GF-D8 (cell line): ENCODE results near the gene HMCN1.
"Not testable (repeated sequence)": the region's sequence is repeated elsewhere in the genome, so short reads cannot be mapped to it uniquely, and the experiment has no call there.

Experiments used
- DNase-seq: peaks from one replicate; lab custom pipeline; 2025; lab: John Stamatoyannopoulos, UW

The HMCN1 gene

DNA sequence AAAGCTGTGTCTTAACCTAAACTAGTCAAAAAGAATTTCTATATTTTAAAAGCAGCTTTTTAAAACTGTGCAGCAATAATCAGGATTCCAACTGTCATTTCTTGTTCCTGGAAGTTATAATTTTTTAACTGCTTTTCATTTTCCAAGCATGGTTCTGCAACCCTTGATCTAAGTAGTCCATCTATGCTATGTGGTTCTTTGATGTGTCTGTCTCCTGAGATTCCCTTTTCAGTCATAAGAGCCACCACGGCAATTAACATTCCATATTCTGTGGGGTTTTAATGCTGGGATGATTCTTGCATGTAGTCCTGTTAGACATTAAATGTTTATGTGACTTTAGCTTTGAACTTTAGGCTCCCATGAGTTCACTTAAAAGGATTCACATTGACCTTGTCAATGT lies 420.5 kb downstream of the HMCN1 start:
- no peak for DNase-seq

DNA sequence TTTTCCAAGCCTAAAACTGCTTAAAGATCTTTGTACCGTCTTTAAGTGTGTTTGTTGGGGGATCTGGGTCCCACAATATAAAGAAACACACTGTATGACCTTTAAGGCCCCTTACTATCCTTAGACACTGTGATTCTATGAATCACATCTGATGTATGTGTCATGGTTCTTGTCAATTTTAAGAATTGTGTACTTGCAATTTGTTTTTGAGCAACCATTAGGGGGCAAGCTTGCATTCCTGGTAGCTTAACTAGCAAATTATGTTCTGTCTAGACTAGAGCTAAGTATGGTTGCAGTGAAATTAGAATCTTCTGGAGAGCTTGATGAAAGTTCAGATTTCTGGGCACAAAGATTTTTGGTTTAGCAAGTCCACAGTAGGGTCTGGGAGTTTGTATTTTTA lies 421.4 kb downstream of the HMCN1 start:
- no peak for DNase-seq

DNA sequence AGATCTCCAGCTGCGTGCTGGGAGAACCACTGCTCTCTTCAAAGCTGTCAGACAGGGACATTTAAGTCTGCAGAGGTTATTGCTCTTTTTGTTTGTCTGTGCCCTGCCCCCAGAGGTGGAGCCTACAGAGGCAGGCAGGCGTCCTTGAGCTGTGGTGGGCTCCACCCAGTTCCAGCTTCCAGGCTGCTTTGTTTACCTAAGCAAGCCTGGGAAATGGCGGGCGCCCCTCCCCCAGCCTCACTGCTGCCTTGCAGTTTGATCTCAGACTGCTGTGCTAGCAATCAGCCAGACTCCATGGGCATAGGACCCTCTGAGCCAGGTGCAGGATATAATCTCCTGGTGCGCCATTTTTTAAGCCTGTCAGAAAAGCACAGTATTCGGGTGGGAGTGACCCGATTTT lies 428.7 kb downstream of the HMCN1 start:
- not testable (repeated sequence) for DNase-seq

DNA sequence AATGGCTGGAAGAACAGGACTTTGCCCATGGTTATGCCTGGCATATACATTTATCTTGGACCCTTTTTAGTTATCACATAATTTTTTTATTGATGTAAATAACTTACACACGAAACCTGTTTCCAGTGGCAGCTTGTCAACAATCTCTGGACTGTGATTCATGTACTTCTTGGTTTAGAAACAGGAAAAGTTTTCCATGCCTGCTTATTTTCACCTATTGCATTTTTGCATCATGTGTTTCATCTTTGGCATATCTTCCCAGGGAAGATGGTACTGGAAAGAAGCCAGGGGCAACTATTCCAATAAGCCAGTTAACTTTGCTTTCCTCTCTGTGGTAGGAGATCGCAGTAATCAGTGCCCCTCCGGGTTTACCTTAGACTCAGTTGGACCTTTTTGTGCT lies 430.6 kb downstream of the HMCN1 start:
- DNase-seq, result no peak

DNA sequence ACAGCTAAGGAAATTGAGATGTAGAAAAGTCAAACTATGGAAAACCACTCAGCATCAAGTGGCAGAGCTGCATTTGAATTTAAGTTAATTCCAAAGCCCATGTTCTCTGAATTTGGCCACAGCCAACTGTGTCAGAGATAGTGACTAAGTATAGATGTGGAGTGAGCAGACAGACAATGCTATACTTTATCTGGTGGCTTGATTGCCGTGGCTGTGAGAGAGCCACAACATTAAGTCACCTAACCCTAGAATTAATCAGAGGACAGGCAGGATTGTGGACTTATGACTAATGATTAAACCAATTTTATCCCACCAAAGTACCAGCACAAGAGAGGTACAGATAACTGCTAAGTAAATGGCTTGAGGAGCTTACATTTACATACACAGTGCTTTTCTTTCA lies 431.1 kb downstream of the HMCN1 start:
- DNase-seq, result no peak

DNA sequence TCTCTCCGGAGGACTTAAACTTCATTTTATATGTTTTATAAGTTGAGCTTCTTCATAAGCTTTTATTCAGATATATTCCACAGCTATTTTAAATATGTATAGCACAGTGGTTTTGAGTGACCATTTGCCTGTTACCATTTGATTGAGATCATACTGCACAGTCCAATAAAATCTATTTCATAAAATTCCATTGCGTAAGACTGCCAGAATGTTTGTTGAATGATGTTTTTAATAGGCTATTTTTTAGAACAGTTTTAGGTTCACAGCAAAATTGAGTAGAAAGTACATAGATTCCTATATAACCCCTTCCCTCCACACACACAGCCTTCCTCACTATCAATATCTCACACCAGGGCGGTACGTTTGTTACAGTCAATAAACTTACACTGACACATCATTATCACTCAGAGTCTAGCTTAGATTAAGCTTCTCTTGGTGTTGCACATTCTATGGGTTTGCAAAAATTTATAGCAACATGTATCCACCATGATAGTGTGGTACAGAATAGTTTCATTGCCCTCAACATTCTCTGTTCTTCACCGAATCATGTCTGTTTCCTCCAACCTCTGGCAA lies 433.0 kb downstream of the HMCN1 start:
- DNase-seq, result no peak

DNA sequence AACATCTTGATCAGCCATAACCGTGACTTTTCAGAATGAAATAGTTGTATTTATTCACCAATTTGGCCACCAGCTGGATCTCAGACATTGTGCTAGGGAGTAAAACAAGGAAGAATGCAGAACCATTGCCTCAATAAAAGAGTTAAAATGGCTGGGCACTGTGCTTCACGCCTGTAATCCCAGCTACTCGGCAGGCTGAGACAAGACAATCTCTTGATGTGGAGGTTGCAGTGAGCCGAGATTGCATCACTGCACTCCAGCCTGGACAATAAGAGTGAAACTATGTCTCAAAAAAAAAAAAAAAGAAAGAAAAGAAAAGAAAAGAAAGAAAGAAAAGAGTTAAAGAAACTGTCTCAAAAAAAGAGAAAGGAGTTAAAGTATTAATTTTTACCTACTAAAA lies 441.4 kb downstream of the HMCN1 start:
- DNase-seq, result no peak

DNA sequence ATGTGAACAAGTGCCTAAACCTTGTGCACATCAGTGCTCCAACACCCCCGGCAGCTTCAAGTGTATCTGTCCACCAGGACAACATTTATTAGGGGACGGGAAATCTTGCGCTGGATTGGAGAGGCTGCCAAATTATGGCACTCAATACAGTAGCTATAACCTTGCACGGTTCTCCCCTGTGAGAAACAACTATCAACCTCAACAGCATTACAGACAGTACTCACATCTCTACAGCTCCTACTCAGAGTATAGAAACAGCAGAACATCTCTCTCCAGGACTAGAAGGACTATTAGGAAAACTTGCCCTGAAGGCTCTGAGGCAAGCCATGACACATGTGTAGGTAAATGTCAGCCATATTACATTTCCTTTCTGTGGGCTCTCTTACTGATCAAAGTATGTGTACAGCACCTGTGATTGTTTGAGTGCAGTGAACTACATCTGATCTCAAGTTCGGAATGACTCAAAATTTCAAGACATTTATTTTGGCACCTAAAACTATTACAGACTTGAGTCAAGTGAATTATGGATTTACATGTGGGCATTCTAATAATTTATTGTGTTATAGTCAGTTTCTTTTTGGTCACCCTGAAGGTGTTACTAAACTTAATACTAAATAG lies 444.3 kb downstream of the HMCN1 start:
- no peak for DNase-seq

DNA sequence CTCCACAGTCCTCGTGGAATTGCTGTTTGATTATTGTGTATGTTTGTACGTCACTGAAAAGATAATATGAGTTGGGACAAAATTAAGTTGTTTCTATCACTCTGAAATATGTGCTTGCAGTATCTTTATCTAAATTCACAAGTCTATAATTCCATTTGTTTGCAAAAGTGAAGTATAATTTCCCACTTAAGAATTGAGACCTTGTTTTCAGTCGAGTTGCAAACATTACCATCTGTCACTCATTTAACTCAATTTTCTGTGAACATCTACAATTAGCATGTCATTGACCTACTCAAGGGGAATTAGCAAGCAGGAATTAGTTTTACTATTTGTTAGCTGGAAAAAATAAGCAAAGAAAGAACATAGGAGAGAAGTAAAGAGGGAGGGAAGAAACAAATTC lies 445.0 kb downstream of the HMCN1 start:
- DNase-seq, result no peak

DNA sequence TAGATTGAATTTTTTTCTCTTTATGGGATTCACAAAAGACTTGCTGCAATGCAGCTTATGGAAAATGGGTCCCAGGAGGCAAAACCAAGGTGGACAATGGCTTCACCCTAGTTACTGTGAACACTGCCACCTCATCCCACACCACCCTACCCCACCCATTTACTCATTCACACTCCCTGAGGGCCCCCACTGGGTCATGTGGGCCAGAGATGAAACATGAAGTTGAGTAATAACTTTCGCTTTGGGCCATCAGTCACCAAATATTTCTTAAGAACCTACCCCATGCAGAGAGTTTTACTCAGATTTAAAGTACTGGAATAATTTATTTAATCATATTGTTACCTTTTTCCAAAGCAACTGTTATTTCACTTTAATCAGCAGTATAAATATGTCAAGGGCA lies 449.0 kb downstream of the HMCN1 start:
- no peak for DNase-seq

DNA sequence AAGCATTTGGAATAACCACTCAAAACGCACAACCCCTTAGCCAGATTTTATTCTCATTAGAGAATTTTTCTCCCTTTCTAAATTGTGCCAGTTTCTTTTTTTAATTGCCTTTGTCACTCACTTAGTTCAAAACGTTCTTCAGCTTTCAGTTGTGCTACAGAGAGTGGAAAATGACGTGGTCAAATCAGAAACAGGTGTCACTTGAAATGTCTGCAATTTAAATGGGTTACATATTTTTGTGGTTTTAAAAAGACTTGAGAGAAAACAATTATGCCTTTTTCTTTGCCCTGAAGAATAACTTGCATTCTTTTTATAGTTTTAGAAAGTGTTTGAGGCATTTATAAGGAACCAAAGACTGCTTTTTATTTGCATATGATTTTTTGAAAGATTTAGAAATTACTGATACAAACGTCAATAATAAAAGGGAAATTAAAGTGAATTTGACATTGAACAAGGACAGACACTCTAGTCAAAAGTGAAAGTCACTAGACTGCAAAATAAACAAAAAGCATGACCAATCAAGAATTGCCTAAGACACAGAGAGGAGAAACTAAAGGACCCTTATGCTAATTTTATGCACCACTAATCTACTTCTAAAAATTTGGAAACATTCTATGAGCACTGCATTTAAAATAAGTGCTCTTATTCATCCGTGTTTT lies 449.9 kb downstream of the HMCN1 start:
- no peak for DNase-seq

DNA sequence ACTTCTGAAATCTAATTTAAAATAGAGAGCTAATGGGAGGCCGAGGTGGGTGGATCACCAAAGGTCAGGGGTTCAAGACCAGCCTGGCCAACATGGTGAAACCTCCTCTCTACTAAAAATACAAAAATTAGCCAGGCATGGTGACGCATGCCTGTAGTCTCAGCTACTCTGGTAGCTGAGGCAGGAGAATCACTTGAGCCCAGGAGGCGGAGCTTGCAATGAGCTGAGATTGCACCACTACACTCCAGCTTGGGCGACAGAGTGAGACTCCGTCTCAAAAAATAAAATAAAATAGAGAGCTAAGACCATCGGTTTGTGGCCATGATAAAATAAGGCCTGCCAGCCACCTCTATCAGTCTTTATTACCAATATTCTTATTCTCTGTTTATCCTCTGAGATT lies 452.1 kb downstream of the HMCN1 start:
- DNase-seq, result not testable (repeated sequence)

DNA sequence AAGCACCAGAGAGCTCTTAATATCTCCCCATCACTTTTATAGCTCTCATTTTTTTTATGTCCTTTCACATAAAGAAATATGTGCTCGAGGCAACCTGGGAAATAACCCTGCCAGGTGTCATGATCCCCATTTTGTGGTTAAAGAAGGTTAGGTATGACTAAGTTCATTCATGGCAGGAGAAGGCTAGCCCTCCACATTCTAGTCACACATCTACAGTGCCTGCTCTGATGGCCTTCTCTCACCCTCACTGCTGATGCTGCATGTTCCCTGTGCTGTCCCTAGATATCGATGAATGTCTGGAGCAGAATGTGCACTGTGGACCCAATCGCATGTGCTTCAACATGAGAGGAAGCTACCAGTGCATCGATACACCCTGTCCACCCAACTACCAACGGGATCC lies 453.4 kb downstream of the HMCN1 start:
- no peak for DNase-seq

DNA sequence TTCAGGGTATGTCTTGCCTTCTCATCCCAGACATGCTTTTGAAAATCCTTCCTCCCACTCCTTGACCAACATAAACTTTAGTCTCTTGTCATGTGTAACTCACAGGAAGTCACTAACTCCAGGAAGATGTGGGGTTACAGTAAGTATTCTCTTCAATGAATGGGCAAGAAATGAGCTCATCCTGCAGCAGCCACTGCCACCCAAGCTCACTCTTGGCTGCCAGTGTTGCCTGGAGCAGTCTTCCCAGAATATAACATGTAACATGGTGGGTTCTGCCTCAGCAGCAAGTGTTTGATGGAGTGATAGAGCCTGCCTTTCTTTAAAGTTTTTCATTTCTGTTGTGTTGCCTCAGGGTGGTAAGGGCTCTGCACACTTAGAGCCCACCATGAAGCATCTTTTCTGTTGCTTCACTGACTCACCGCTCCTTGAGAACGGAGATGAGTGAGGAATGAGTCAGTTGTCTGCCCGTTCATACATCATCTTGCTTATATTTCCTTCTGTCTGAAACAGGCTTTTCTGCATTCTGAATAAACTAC lies 453.9 kb downstream of the HMCN1 start:
- DNase-seq, result no peak

DNA sequence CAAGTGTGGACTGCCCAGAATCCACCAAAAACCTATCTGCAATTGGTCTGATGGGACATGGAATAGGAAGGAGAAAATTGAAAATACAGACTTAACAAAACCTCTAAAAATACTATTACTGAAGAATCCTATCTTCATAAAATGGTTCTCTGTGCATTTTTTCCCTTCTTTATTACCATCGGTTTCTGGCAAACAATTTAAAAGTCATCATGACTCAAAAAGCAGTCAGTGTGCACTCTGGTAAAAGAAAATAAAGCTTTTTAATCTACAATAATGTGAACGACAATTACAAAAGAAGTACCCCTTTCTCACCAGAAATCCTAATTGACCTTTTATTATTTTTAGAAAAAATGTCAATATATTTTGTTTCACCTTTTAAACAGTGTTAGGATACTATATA lies 454.5 kb downstream of the HMCN1 start:
- no peak for DNase-seq

DNA sequence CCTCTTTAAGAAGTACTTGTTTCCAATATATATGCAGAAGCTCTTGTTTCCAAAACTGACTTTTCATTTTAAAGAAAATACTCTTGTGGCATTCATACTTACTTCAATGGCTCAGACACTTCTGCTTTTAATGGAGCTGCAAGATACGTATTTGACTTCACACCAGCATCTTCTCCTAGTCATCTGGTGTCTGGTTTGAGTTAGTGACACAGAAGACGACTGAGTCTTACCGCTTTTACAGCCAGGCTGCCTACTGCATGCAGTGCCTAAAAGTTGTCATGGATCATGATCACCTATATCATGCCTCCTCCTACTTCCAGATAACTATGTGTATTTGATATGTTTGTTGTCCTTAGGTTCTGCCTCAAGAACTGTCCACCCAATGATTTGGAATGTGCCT lies 455.0 kb downstream of the HMCN1 start:
- DNase-seq, result no peak

DNA sequence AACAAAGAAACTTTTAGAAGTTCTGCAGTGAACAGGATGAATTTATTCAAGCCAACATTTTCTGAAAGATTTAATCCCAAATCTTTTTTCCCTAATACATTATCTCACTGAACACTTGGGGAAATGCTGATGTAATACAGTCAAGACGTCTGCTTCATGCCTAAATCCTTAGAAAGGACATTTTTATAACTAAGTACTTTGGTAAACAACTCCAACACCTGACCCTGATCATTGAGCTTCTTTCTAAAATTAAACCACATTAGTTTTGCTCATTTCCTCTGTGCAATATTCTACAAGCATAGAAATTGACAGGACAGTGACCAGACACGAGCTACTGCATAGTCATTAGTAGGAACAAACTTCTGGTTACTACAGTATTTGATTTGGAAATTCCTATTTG lies 457.3 kb downstream of the HMCN1 start:
- DNase-seq, result no peak

DNA sequence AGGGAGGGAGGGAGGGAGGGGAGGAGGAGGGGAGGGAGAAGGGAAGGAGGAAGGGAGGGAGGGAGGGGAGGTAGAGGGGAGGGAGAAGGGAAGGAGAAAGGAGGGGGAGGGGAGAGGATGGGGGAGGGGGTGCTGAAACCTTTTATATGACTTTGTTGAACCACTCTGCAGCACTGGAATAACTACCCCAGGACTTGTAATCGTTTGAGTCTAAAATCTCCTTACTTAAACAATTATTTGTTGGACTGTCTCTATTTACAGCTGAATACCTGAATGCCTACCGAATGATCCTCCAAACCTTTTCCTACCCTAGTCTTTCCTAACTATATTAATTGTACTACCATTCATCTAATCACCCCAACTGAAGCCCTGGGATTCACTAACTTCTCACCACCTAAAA lies 459.0 kb downstream of the HMCN1 start:
- DNase-seq, result no peak

DNA sequence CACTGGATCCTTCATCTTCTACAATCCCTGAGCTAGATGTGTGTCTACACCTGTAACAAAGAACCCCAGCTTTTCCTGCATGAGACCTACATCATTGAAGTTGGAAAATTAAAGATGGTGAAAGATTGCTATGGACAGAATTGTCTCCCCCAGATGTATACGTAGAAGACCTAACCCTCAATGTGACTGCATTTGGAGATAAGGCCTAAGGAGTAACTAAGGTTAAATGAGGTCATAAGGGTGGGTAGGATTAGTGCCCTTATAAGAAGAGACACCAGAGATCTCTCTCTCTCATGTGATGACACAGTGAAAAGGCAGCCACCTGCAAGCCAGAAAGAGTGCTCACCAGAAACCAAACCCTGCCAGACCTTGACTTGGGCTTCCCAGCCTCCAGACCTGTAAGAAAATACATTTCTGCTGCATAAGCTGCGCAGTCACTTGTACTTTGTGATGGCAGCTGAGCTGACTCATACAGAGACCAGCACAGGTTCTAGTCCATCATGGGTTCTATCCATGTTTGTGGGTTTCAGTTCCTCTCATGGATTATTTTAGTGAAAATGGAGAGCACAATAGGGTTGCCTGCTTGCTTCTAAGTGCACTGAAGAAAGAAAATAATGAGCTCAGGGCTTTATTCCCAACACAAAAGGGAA lies 460.0 kb downstream of the HMCN1 start:
- DNase-seq, result no peak

DNA sequence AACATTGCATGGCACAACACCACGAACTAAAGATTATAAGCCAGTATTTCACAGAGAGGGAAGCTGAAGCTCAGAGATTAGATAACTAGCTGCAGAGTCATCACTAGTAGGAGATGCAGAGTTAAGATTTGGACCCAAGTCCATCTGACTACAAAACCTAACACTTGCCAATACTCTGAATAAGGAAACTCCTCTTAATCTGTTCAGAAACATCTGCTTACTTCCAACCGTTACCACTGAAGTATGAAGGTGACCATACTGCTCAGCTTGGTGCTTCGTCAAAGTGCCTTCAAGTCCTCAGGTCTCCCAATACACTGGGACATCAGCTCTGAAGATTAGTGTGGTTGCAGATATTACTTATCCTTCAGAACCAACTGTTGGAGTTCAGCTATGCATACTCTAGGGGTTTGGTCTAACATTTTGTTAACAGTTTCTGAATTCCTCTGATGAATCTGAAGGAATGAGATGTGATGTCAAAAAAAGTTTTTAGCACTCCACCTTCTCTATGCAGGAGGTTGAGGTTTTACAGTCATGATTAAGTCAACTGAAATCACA lies 461.3 kb downstream of the HMCN1 start:
- no peak for DNase-seq

DNA sequence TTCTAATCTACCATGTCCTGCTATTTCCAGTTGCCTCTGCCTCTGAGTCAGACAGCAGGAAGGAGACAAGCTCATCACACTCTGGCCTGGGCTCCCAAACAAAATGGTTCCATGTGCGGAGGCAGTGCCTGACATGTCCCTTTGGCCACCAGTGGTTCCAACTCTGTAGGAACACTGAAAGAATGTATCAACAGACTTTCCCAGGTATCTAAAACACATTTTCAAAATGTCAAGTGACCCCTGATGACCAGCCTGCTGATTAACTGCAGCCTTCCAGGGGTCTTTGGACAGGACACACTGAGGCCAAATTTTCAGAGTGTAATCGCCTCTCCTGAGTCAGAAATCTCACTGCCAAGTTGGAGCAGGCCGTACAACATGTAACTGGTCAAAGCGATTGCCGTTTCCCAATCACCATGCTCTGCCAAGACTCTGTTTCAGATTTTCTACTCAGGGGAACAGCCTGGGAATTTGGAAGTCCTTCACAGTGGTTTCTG lies 468.1 kb downstream of the HMCN1 start:
- no peak for DNase-seq

DNA sequence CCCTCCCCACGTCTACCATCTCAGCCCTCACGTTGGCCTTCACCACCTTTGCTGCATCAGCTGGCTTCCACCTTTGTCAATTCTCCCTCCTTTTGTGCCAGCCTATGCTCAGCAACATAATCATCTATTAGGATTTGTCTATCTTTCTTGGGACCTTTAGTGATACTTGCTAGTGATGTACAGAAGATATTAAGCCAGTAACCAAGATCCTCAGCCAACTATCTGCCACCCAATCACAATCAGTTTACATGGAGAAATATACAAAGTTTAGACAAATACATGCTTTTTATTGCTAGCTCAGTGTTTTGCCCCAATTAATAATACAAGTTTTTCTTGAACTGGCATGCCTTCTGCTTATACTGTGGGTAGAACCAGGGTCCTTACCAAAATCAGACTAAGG lies 468.6 kb downstream of the HMCN1 start:
- DNase-seq, result no peak
